DND-41 (cell line): ENCODE data around the gene CFAP299.

Experiments
- ATAC-seq: fragments of 200-7000 bp; cut with Tn5 transposase; 3 replicates; pipeline ENCODE4 v1.9.1; 2021; ENCODE audit warnings: low read depth; ENCODE audit not compliant: insufficient read depth
- DNase-seq: peaks from one replicate; pipeline ENCODE4 v3.0.0-alpha.2; 2020
- H2AFZ ChIP-seq: 2 replicates; pipeline ENCODE4 v1.6.0; 2012; ENCODE audit warnings: low read depth, low read length
- H3K27ac ChIP-seq: 2 replicates; pipeline ENCODE4 v1.5.1; 2012; ENCODE audit warnings: low read length, inconsistent platforms
- H3K27me3 ChIP-seq: fragments of 200-600 bp; sonication (generic); 2 replicates; pipeline ENCODE4 v1.6.0; 2012; ENCODE audit warnings: low read length, mild to moderate bottlenecking, inconsistent platforms; ENCODE audit not compliant: insufficient read depth, poor library complexity
- H3K36me3 ChIP-seq: 2 replicates; pipeline ENCODE4 v1.5.1; 2012; ENCODE audit warnings: low read length, inconsistent platforms; ENCODE audit not compliant: insufficient read depth
- H3K4me1 ChIP-seq: 2 replicates; pipeline ENCODE4 v1.5.1; 2012; ENCODE audit warnings: mild to moderate bottlenecking, low read length; ENCODE audit not compliant: insufficient read depth
- H3K4me2 ChIP-seq: 2 replicates; pipeline ENCODE4 v1.6.0; 2012; ENCODE audit warnings: mild to moderate bottlenecking, moderate library complexity, low read length, inconsistent platforms; ENCODE audit not compliant: insufficient read depth
- H3K4me3 ChIP-seq, 2 experiments: fragments of 200-600 bp in 1 of 2; shearing (Covaris generic) in 1 of 2; 2 replicates each; pipeline ENCODE4 v1.5.1; 2012 to 2016; ENCODE audit warnings: inconsistent platforms in 2 of 2, low read length in 2 of 2, mild to moderate bottlenecking in 2 of 2, low read depth in 1 of 2, moderate library complexity in 1 of 2
- H3K79me2 ChIP-seq: 2 replicates; pipeline ENCODE4 v1.6.0; 2012; ENCODE audit warnings: low read length, inconsistent platforms; ENCODE audit not compliant: insufficient read depth
- H3K9ac ChIP-seq: 2 replicates; pipeline ENCODE4 v1.6.0; 2012; ENCODE audit warnings: low read depth, mild to moderate bottlenecking, inconsistent platforms, low read length, moderate library complexity
- H3K9me3 ChIP-seq: 2 replicates; pipeline ENCODE4 v1.5.1; 2012; ENCODE audit warnings: low read length, moderate library complexity, mild to moderate bottlenecking, inconsistent platforms; ENCODE audit not compliant: insufficient read depth, severe bottlenecking
- H4K20me1 ChIP-seq: 2 replicates; pipeline ENCODE4 v1.6.0; 2012; ENCODE audit warnings: low read length; ENCODE audit not compliant: insufficient read depth
- CTCF ChIP-seq: IDR thresholded peaks from 2 replicates; pipeline ENCODE4 v1.5.1; 2012; ENCODE audit warnings: borderline replicate concordance, low read length, moderate library complexity, mild to moderate bottlenecking; ENCODE audit not compliant: poor library complexity, severe bottlenecking; ENCODE audit errors: extremely low read depth
- EZH2 ChIP-seq: IDR thresholded peaks from 3 replicates; pipeline ENCODE4 v1.6.1; 2012; ENCODE audit warnings: borderline replicate concordance, low read depth, mild to moderate bottlenecking, moderate library complexity, low read length, inconsistent platforms; ENCODE audit not compliant: severe bottlenecking

Gene CFAP299

GRCh38 chr4:80374180-80374579 is 38.6 kb downstream of the CFAP299 start:
- TF ChIP-seq EZH2 (no peak), CTCF (no peak)
- H3K27me3 ChIP-seq: no peaks in the 10 kb centered on the region
- H3K4me3 ChIP-seq: no peak overlapping the region
- H3K4me2 ChIP-seq: no peak overlapping the region
- peaks cover 3% of the 10 kb centered on the region for H3K9me3 ChIP-seq
- H2AFZ ChIP-seq: no peak overlapping the region
- ATAC-seq: no peak
- no peak overlapping the region for H3K27ac ChIP-seq
- H4K20me1 ChIP-seq: no peaks in the 10 kb centered on the region
- no peaks in the 10 kb centered on the region for H3K36me3 ChIP-seq
- H3K79me2 ChIP-seq: no peaks in the 10 kb centered on the region
- no peak for DNase-seq
- H3K4me1 ChIP-seq: no peaks in the 10 kb centered on the region
- H3K9ac ChIP-seq: no peak overlapping the region

GRCh38 chr4:80382090-80382832 is 46.7 kb downstream of the CFAP299 start:
- Histone ChIP-seq H3K27ac (no peak overlapping the region), H3K9me3 (no peaks in the 10 kb centered on the region), H3K9ac (no peak overlapping the region), H3K36me3 (no peaks in the 10 kb centered on the region), H3K27me3 (no peaks in the 10 kb centered on the region), H3K4me2 (no peak overlapping the region), H4K20me1 (no peaks in the 10 kb centered on the region), H3K79me2 (no peaks in the 10 kb centered on the region), H3K4me1 (no peaks in the 10 kb centered on the region), H2AFZ (no peak overlapping the region), H3K4me3 (no peak overlapping the region)
- ATAC-seq (no peak), DNase-seq (no peak)
- TF ChIP-seq CTCF (no peak), EZH2 (no peak)

- ATAC-seq (no peak), DNase-seq (no peak)
- no peak overlapping the region for H3K4me3 ChIP-seq
- no peaks in the 10 kb centered on the region for H4K20me1 ChIP-seq
- no peak overlapping the region for H2AFZ ChIP-seq
- no peaks in the 10 kb centered on the region for H3K27me3 ChIP-seq
- no peak overlapping the region for H3K4me2 ChIP-seq
- no peaks in the 10 kb centered on the region for H3K9me3 ChIP-seq
- H3K9ac ChIP-seq: no peak overlapping the region
- no peak for TF ChIP-seq EZH2
- H3K79me2 ChIP-seq: no peaks in the 10 kb centered on the region
- no peak overlapping the region for H3K27ac ChIP-seq
- no peaks in the 10 kb centered on the region for H3K36me3 ChIP-seq
- H3K4me1 ChIP-seq: no peaks in the 10 kb centered on the region
These were observed 50.1 kb downstream of the CFAP299 start for GRCh38 chr4:80385397-80386280.

GRCh38 chr4:80386281-80386886 is 50.9 kb downstream of the CFAP299 start:
- TF ChIP-seq CTCF (no peak), EZH2 (no peak)
- H3K4me1 ChIP-seq: no peaks in the 10 kb centered on the region

More at GRCh38 chr4:80386281-80386886, 50.9 kb downstream of the CFAP299 start:
- Histone ChIP-seq H3K27ac (no peak overlapping the region), H3K27me3 (no peaks in the 10 kb centered on the region), H3K4me3 (no peak overlapping the region), H4K20me1 (no peaks in the 10 kb centered on the region), H3K9ac (no peak overlapping the region), H3K9me3 (no peaks in the 10 kb centered on the region), H3K36me3 (no peaks in the 10 kb centered on the region), H3K79me2 (no peaks in the 10 kb centered on the region), H2AFZ (no peak overlapping the region), H3K4me2 (no peak overlapping the region)
- DNase-seq: no peak
- ATAC-seq: no peak
